CD4-positive, alpha-beta T cell (primary cell): ENCODE measurements around the gene ECHS1. TPM values are rescaled to one million over a fixed set of nuclear protein-coding genes. Genes with fewer than 3 reads are reported as not detected.

ENCODE experiments used
- ATAC-seq: fragments of 200-7000 bp; cut with Tn5 transposase; one replicate; pipeline ENCODE4 v1.10.0; 2022; ENCODE audit warnings: mild to moderate bottlenecking; ENCODE audit not compliant: poor library complexity
- CTCF ChIA-PET: fragments of 350-600 bp; sonication (Branson Sonifier 250); formaldehyde crosslinking; loops from one replicate; lab custom pipeline; 2021; ENCODE audit warnings: antibody characterized with exemption, inconsistent platforms; lab: Charles Lee
- POLR2A ChIA-PET: fragments of 350-600 bp; sonication (Branson Sonifier 250); formaldehyde crosslinking; loops from one replicate; lab custom pipeline; 2021; ENCODE audit warnings: antibody characterized with exemption, inconsistent platforms; lab: Charles Lee
- DNase-seq, 14 experiments: peaks; one replicate each; pipeline ENCODE4 v3.0.0-alpha.2; 2013 to 2020; ENCODE audit warnings: mixed read lengths in 2 of 14
- H3K27ac ChIP-seq, 2 donors: one replicate each; pipeline versions ENCODE4 v1.5.1 to v1.7.0; 2013; ENCODE audit warnings: low read length in 2 of 2, low read depth in 1 of 2, mild to moderate bottlenecking in 1 of 2
- H3K27me3 ChIP-seq, 2 experiments: 1 replicate in 1 of 2; 2 replicates in 1 of 2; pipeline versions ENCODE4 v1.6.1 to v1.7.0; 2013; ENCODE audit warnings: low read length in 2 of 2, control low read depth in 1 of 2, mild to moderate bottlenecking in 1 of 2, moderate library complexity in 1 of 2; ENCODE audit not compliant: insufficient read depth in 2 of 2, control insufficient read depth in 1 of 2
- H3K36me3 ChIP-seq: one replicate; pipeline ENCODE4 v1.6.1; 2013; ENCODE audit warnings: low read length, control low read depth; ENCODE audit not compliant: insufficient read depth
- H3K4me1 ChIP-seq: one replicate; pipeline ENCODE4 v1.6.1; 2013; ENCODE audit warnings: low read length, control low read depth; ENCODE audit not compliant: insufficient read depth
- H3K4me3 ChIP-seq: one replicate; pipeline ENCODE4 v1.5.1; 2013; ENCODE audit warnings: mild to moderate bottlenecking, low read length, moderate library complexity
- H3K9me3 ChIP-seq, 2 experiments: 1 replicate in 1 of 2; 2 replicates in 1 of 2; pipeline versions ENCODE4 v1.6.1 to v1.7.0; 2013; ENCODE audit warnings: low read length in 2 of 2, mild to moderate bottlenecking in 2 of 2, control low read depth in 1 of 2, moderate library complexity in 1 of 2; ENCODE audit not compliant: control insufficient read depth in 1 of 2, insufficient read depth in 1 of 2
- H3K27ac Mint-ChIP-seq: one replicate; pipeline ENCODE4 v1.8.0; 2020; ENCODE audit warnings: mixed read lengths
- H3K27me3 Mint-ChIP-seq: one replicate; pipeline ENCODE4 v1.8.0; 2021; ENCODE audit warnings: mixed read lengths
- H3K36me3 Mint-ChIP-seq: one replicate; pipeline ENCODE4 v1.8.0; 2021; ENCODE audit warnings: low read depth, mixed read lengths
- H3K4me1 Mint-ChIP-seq: one replicate; pipeline ENCODE4 v1.8.0; 2021; ENCODE audit warnings: low read depth, mixed read lengths
- H3K4me3 Mint-ChIP-seq: one replicate; pipeline ENCODE4 v1.8.0; 2020; ENCODE audit warnings: mild to moderate bottlenecking, mixed read lengths
- H3K9me3 Mint-ChIP-seq: one replicate; pipeline ENCODE4 v1.8.0; 2020; ENCODE audit warnings: mixed read lengths
- intact Hi-C, 2 experiments: fragments of 100-400 bp; cut with DNase I in 1 of 2; cut with micrococcal nuclease in 1 of 2; formaldehyde crosslinking; loops; one replicate each; pipeline versions ENCODE4 v1.15.1 to v1.9.0; 2023 to 2025; cut with DNase I, micrococcal nuclease
- total RNA-seq, 174 experiments: library from RNA in 2 of 174; stranded (reverse) in 2 of 174; gene quantifications; one replicate each; pipeline ENCODE4 v1.2.3 and lab custom pipeline; 2021 to 2026
- TF ChIP-seq, protein P1 (sequence below): fragments of 200-600 bp; IDR thresholded peaks from one replicate; pipeline ENCODE4 v1.8.0; 2022; ENCODE audit warnings: antibody characterized with exemption, mild to moderate bottlenecking

The ECHS1 gene
- total RNA-seq, 2 experiments from 2014 or later = 7.6 to 8.3 TPM

DNA sequence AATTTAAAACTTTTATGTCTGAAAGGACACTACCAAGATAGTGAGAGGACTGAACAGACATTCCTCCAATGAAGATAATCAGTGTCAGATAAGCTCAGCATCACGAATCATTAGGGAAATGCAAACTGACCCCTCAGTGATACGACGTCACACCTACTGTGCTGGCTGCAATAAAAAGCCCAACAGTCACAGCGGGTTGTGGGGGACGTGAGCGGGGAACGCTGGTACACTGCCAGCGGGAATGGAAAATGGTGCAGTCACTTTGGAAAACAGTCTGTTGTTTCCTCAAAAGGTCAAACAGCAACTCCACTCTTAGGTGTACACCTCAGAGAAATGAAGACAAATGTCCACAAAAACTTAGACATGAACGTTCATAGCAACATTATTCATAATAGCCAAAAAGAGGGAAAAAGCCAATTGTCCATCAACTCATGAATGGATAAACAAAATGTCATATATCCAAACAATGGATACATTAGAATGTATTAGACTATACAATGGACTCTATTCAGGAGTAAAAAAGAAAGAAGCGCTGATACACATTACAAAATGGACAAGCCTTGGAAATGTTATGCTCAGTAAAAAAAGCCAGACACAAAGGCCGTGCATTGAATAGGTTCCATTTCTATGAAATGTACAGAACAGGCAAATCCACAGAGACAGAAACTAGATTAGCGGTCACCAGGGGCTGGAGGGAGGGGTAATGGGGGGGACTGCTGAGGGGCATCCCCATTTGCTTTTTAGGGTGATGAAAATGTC lies 2.4 kb upstream of the ECHS1 start:
- H3K9me3 Mint-ChIP-seq = no peaks in the 10 kb centered on the region
- ATAC-seq (no peak), DNase-seq (no peak)
- ChIA-PET POLR2A (no interaction called here), CTCF (no interaction called here)
- peak overlapping the region; percentile 27 for H3K27ac Mint-ChIP-seq
- peak overlapping the region; percentile 87 for H3K4me3 Mint-ChIP-seq
- no peaks in the 10 kb centered on the region for H3K9me3 ChIP-seq
- peaks cover 39% of the 10 kb centered on the region for H3K4me1 ChIP-seq
- peaks cover 2% of the 10 kb centered on the region for H3K36me3 ChIP-seq
- TF ChIP-seq, protein P1, sequence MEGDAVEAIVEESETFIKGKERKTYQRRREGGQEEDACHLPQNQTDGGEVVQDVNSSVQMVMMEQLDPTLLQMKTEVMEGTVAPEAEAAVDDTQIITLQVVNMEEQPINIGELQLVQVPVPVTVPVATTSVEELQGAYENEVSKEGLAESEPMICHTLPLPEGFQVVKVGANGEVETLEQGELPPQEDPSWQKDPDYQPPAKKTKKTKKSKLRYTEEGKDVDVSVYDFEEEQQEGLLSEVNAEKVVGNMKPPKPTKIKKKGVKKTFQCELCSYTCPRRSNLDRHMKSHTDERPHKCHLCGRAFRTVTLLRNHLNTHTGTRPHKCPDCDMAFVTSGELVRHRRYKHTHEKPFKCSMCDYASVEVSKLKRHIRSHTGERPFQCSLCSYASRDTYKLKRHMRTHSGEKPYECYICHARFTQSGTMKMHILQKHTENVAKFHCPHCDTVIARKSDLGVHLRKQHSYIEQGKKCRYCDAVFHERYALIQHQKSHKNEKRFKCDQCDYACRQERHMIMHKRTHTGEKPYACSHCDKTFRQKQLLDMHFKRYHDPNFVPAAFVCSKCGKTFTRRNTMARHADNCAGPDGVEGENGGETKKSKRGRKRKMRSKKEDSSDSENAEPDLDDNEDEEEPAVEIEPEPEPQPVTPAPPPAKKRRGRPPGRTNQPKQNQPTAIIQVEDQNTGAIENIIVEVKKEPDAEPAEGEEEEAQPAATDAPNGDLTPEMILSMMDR = no peak
- H3K27me3 Mint-ChIP-seq = no peaks in the 10 kb centered on the region
- no peaks in the 10 kb centered on the region for H3K27me3 ChIP-seq
- no peak overlapping the region for H3K4me3 ChIP-seq
- H3K4me1 Mint-ChIP-seq = peaks cover 4% of the 10 kb centered on the region
- intact Hi-C loops = loop anchor here in 1 of 2 experiments (5.0 kb wide), 2 partner anchors 838 to 1068 kb away; partner anchors contain the start of genes INPP5A and STK32C
- H3K27ac ChIP-seq = no peak overlapping the region
- peaks cover 8% of the 10 kb centered on the region for H3K36me3 Mint-ChIP-seq

DNA sequence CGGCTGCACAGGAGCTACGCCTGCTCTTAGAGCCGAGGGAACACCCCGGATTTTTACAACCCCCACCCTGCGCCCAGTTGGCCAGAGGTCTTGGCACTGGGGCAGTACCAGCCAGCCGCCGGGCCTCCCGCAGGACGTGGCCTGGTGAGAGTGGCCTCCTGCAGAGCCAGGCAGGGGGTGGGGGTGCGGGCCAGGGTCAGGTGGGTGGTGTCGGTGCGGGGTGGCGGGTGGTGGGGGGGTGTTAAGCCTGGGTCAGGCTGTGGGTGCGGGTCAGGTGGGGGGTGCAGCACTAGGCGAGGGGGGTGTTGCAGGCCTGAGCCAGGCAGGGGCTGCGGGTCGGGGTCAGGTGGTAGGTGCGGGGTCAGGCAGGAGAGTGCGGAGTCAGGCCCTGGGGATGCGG lies 647 bp downstream of the ECHS1 start:
- Mint-ChIP-seq H3K4me3 (peak overlapping the region; percentile 86), H3K4me1 (peaks cover 4% of the 10 kb centered on the region), H3K36me3 (peaks cover 38% of the 10 kb centered on the region), H3K27me3 (no peaks in the 10 kb centered on the region), H3K9me3 (no peaks in the 10 kb centered on the region), H3K27ac (no peak overlapping the region)
- intact Hi-C loops = loop anchor here (1.0 to 5.0 kb wide), 5 partner anchors 14 to 110 kb away; partner anchors contain the start of genes TUBGCP2 (in 2 of the 2), ZNF511 (in 2 of the 2), CALY (in 1 of the 2) and FUOM (in 1 of the 2)
- TF ChIP-seq, protein P1 = no peak
- ChIA-PET CTCF (no interaction called here), POLR2A (interaction anchor here (0.8 to 1.3 kb wide), 4 partner anchors 15 to 43 kb away, joined by 3 to 7 read pairs (median 4); no protein-coding TSS in a partner anchor)
- no peak overlapping the region for H3K4me3 ChIP-seq
- peaks cover 18% of the 10 kb centered on the region for H3K4me1 ChIP-seq
- ATAC-seq (no peak), DNase-seq (peak in 1 of 14 experiments; percentile 48)
- peaks cover 23% of the 10 kb centered on the region for H3K36me3 ChIP-seq
- no peaks in the 10 kb centered on the region for H3K9me3 ChIP-seq
- H3K27me3 ChIP-seq = no peaks in the 10 kb centered on the region
- no peak overlapping the region for H3K27ac ChIP-seq

DNA sequence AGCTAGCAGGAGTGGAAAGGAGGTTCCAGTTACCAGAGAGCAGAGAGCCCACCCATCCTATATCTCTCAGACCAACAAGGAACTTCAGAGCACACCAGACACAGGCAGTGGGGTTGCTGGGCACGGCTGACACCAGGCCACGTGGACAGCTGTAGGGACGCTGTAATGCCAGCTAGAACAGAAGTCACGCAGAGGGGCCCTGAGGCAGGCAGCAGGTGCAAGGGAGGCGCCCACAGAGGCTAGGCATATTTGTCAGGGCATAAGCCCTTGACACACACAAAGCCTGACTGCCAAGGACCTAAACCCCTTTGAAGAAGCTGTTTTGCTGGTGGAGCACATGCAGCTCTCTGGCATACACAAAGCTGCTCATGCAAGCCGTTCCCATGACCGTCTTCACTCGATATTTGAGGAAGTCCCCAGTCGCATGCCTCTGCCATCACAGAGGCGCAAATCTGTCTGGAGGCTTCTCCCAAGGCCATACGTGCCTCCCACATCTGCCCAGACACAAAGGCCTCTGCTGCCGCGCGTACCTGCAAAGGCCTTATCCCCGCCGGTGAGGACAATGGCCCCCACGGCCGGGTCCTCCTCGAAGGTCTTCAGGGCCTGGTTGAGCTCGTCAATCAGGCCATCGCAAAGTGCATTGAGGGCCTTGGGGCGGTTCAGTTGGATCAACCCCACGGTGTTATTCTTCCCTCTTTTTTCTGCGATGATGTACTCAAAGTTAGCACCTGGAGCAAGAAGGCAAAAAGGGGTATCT lies 2.9 kb downstream of the ECHS1 start:
- no peaks in the 10 kb centered on the region for H3K9me3 Mint-ChIP-seq
- H3K4me1 Mint-ChIP-seq = peaks cover 4% of the 10 kb centered on the region
- no peaks in the 10 kb centered on the region for H3K9me3 ChIP-seq
- ATAC-seq = no peak
- H3K4me3 ChIP-seq = no peak overlapping the region
- CTCF ChIA-PET = no interaction called here
- no peak overlapping the region for H3K27ac Mint-ChIP-seq
- intact Hi-C loops = loop anchor here in 1 of 2 experiments (5.0 kb wide), 2 partner anchors 33 to 108 kb away; partner anchors contain the start of gene CALY
- POLR2A ChIA-PET = no interaction called here
- peaks cover 16% of the 10 kb centered on the region for H3K4me1 ChIP-seq
- peaks cover 38% of the 10 kb centered on the region for H3K36me3 Mint-ChIP-seq
- no peaks in the 10 kb centered on the region for H3K27me3 ChIP-seq
- H3K27me3 Mint-ChIP-seq = no peaks in the 10 kb centered on the region
- no peak overlapping the region for H3K27ac ChIP-seq
- H3K36me3 ChIP-seq = peaks cover 42% of the 10 kb centered on the region
- TF ChIP-seq, protein P1 = no peak
- H3K4me3 Mint-ChIP-seq = peak overlapping the region; percentile 67
- no peak for DNase-seq
